Measurements from ENCODE around the gene TRAF3IP3.

TRAF3IP3 gene

GRCh38 chr1:209758400-209758799 lies 2.5 kb downstream of the TRAF3IP3 start:
- DNase-seq (ENCODE audit: low spot score in 2 of 2) = no peak
- Mint-ChIP-seq H3K36me3 (ENCODE audit: insufficient read depth) (peaks cover 49% of the 10 kb centered on the region), H3K9me3 (no peaks in the 10 kb centered on the region), H3K27me3 (no peaks in the 10 kb centered on the region), H3K27ac (ENCODE audit: low read depth) (peak overlapping the region; percentile 93), H3K4me1 (peaks cover 77% of the 10 kb centered on the region), H3K4me3 (peak overlapping the region; percentile 96)
- no peak for ATAC-seq (replicated peaks; ENCODE audit: extremely low read depth, poor library complexity, severe bottlenecking)

- ATAC-seq (replicated peaks; ENCODE audit: extremely low read depth, poor library complexity, severe bottlenecking) (no peak), DNase-seq (ENCODE audit: low spot score in 2 of 2) (no peak)
- Mint-ChIP-seq H3K4me1 (peaks cover 86% of the 10 kb centered on the region), H3K27ac (ENCODE audit: low read depth) (peak overlapping the region; percentile 93), H3K9me3 (no peaks in the 10 kb centered on the region), H3K4me3 (peak overlapping the region; percentile 96), H3K36me3 (ENCODE audit: insufficient read depth) (peaks cover 64% of the 10 kb centered on the region), H3K27me3 (no peaks in the 10 kb centered on the region)
Observed at GRCh38 chr1:209759829-209760359, 4.0 kb downstream of the TRAF3IP3 start.

- H3K27ac Mint-ChIP-seq (ENCODE audit: low read depth) = peak overlapping the region; percentile 93
- ATAC-seq (replicated peaks; ENCODE audit: extremely low read depth, poor library complexity, severe bottlenecking) (no peak), DNase-seq (ENCODE audit: low spot score in 2 of 2) (no peak)
- no peaks in the 10 kb centered on the region for H3K27me3 Mint-ChIP-seq
- no peaks in the 10 kb centered on the region for H3K9me3 Mint-ChIP-seq
- H3K4me3 Mint-ChIP-seq = peak overlapping the region; percentile 45
- H3K4me1 Mint-ChIP-seq = peaks cover 82% of the 10 kb centered on the region
- peaks cover 72% of the 10 kb centered on the region for H3K36me3 Mint-ChIP-seq (ENCODE audit: insufficient read depth)
Observed at GRCh38 chr1:209761011-209761635, 5.3 kb downstream of the TRAF3IP3 start.

GRCh38 chr1:209766051-209766450 lies 10.2 kb downstream of the TRAF3IP3 start:
- Mint-ChIP-seq H3K9me3 (no peaks in the 10 kb centered on the region), H3K27me3 (no peaks in the 10 kb centered on the region), H3K4me3 (no peak overlapping the region), H3K4me1 (peaks cover 74% of the 10 kb centered on the region), H3K27ac (ENCODE audit: low read depth) (no peak overlapping the region), H3K36me3 (ENCODE audit: insufficient read depth) (peaks cover 65% of the 10 kb centered on the region)
- DNase-seq (ENCODE audit: low spot score in 2 of 2) (no peak), ATAC-seq (replicated peaks; ENCODE audit: extremely low read depth, poor library complexity, severe bottlenecking) (no peak)

GRCh38 chr1:209767096-209767495 lies 11.2 kb downstream of the TRAF3IP3 start:
- Mint-ChIP-seq H3K27me3 (no peaks in the 10 kb centered on the region), H3K27ac (ENCODE audit: low read depth) (no peak overlapping the region), H3K4me3 (no peak overlapping the region), H3K4me1 (peaks cover 63% of the 10 kb centered on the region), H3K36me3 (ENCODE audit: insufficient read depth) (peaks cover 55% of the 10 kb centered on the region), H3K9me3 (no peaks in the 10 kb centered on the region)
- ATAC-seq (replicated peaks; ENCODE audit: extremely low read depth, poor library complexity, severe bottlenecking) = no peak
- DNase-seq (ENCODE audit: low spot score in 2 of 2) = no peak

- peaks cover 49% of the 10 kb centered on the region for H3K36me3 Mint-ChIP-seq (ENCODE audit: insufficient read depth)
- no peak overlapping the region for H3K27ac Mint-ChIP-seq (ENCODE audit: low read depth)
- DNase-seq (ENCODE audit: low spot score in 2 of 2) (no peak), ATAC-seq (replicated peaks; ENCODE audit: extremely low read depth, poor library complexity, severe bottlenecking) (no peak)
- H3K9me3 Mint-ChIP-seq = no peaks in the 10 kb centered on the region
- H3K4me3 Mint-ChIP-seq = no peak overlapping the region
- no peaks in the 10 kb centered on the region for H3K27me3 Mint-ChIP-seq
- H3K4me1 Mint-ChIP-seq = peaks cover 57% of the 10 kb centered on the region
Observed at GRCh38 chr1:209767706-209768105, 11.9 kb downstream of the TRAF3IP3 start.

GRCh38 chr1:209768354-209768774 lies 12.5 kb downstream of the TRAF3IP3 start:
- ATAC-seq (replicated peaks; ENCODE audit: extremely low read depth, poor library complexity, severe bottlenecking) (peak; percentile 76), DNase-seq (ENCODE audit: low spot score in 2 of 2) (peak; percentile 62 to 64)
- peaks cover 50% of the 10 kb centered on the region for H3K4me1 Mint-ChIP-seq
- H3K36me3 Mint-ChIP-seq (ENCODE audit: insufficient read depth) = peaks cover 50% of the 10 kb centered on the region
- no peaks in the 10 kb centered on the region for H3K9me3 Mint-ChIP-seq
- H3K4me3 Mint-ChIP-seq = no peak overlapping the region
- H3K27me3 Mint-ChIP-seq = no peaks in the 10 kb centered on the region
- no peak overlapping the region for H3K27ac Mint-ChIP-seq (ENCODE audit: low read depth)

- no peak overlapping the region for H3K27ac Mint-ChIP-seq (ENCODE audit: low read depth)
- ATAC-seq (replicated peaks; ENCODE audit: extremely low read depth, poor library complexity, severe bottlenecking) (peak; percentile 76), DNase-seq (ENCODE audit: low spot score in 2 of 2) (peak; percentile 39 to 61)
- H3K9me3 Mint-ChIP-seq = no peaks in the 10 kb centered on the region
- peaks cover 42% of the 10 kb centered on the region for H3K4me1 Mint-ChIP-seq
- H3K4me3 Mint-ChIP-seq = no peak overlapping the region
- no peaks in the 10 kb centered on the region for H3K27me3 Mint-ChIP-seq
- peaks cover 44% of the 10 kb centered on the region for H3K36me3 Mint-ChIP-seq (ENCODE audit: insufficient read depth)
Observed at GRCh38 chr1:209769171-209769904, 13.5 kb downstream of the TRAF3IP3 start.

- H3K27me3 Mint-ChIP-seq = no peaks in the 10 kb centered on the region
- no peak overlapping the region for H3K4me3 Mint-ChIP-seq
- H3K4me1 Mint-ChIP-seq = peaks cover 38% of the 10 kb centered on the region
- DNase-seq (ENCODE audit: low spot score in 2 of 2) (no peak), ATAC-seq (replicated peaks; ENCODE audit: extremely low read depth, poor library complexity, severe bottlenecking) (no peak)
- H3K9me3 Mint-ChIP-seq = no peaks in the 10 kb centered on the region
- peaks cover 44% of the 10 kb centered on the region for H3K36me3 Mint-ChIP-seq (ENCODE audit: insufficient read depth)
- H3K27ac Mint-ChIP-seq (ENCODE audit: low read depth) = no peak overlapping the region
Observed at GRCh38 chr1:209769971-209770370, 14.1 kb downstream of the TRAF3IP3 start.

- ATAC-seq (replicated peaks; ENCODE audit: extremely low read depth, poor library complexity, severe bottlenecking) (no peak), DNase-seq (ENCODE audit: low spot score in 2 of 2) (no peak)
- Mint-ChIP-seq H3K36me3 (ENCODE audit: insufficient read depth) (peaks cover 45% of the 10 kb centered on the region), H3K27me3 (no peaks in the 10 kb centered on the region), H3K4me3 (no peak overlapping the region), H3K27ac (ENCODE audit: low read depth) (no peak overlapping the region), H3K4me1 (peaks cover 34% of the 10 kb centered on the region), H3K9me3 (no peaks in the 10 kb centered on the region)
Observed at GRCh38 chr1:209770636-209771415, 15.0 kb downstream of the TRAF3IP3 start.

GRCh38 chr1:209772126-209772525 lies 16.3 kb downstream of the TRAF3IP3 start:
- peaks cover 49% of the 10 kb centered on the region for H3K36me3 Mint-ChIP-seq (ENCODE audit: insufficient read depth)
- no peak overlapping the region for H3K27ac Mint-ChIP-seq (ENCODE audit: low read depth)
- H3K4me3 Mint-ChIP-seq = no peak overlapping the region
- peaks cover 21% of the 10 kb centered on the region for H3K4me1 Mint-ChIP-seq
- DNase-seq (ENCODE audit: low spot score in 2 of 2) (no peak), ATAC-seq (replicated peaks; ENCODE audit: extremely low read depth, poor library complexity, severe bottlenecking) (no peak)
- no peaks in the 10 kb centered on the region for H3K9me3 Mint-ChIP-seq
- no peaks in the 10 kb centered on the region for H3K27me3 Mint-ChIP-seq

- ATAC-seq (replicated peaks; ENCODE audit: extremely low read depth, poor library complexity, severe bottlenecking) (no peak), DNase-seq (ENCODE audit: low spot score in 2 of 2) (no peak)
- Mint-ChIP-seq H3K9me3 (no peaks in the 10 kb centered on the region), H3K36me3 (ENCODE audit: insufficient read depth) (peaks cover 61% of the 10 kb centered on the region), H3K27me3 (no peaks in the 10 kb centered on the region), H3K4me3 (no peak overlapping the region), H3K27ac (ENCODE audit: low read depth) (peak overlapping the region; percentile 17), H3K4me1 (peaks cover 8% of the 10 kb centered on the region)
Observed at GRCh38 chr1:209774592-209774991, 18.7 kb downstream of the TRAF3IP3 start.

Measured in central memory CD8-positive, alpha-beta T cell (primary cell).